K562 (cell line): ENCODE results near the gene HGFAC. TPM values are rescaled to one million over a fixed set of nuclear protein-coding genes. Genes with fewer than 3 reads are reported as not detected.

Experiments used
- FOXJ3 ChIP-seq: sonication (generic); formaldehyde crosslinking; IDR thresholded peaks from 2 replicates; pipeline ENCODE4 v1.4.0; 2020; ENCODE audit warnings: mild to moderate bottlenecking, missing genetic modification reagents
- ZFP1 ChIP-seq: fragments of 450-650 bp; formaldehyde crosslinking; IDR thresholded peaks from 2 replicates; pipeline ENCODE4 v1.4.0; 2020; ENCODE audit warnings: mild to moderate bottlenecking, mixed read lengths
- ZNF134 ChIP-seq: fragments of 250-450 bp; sonication (Bioruptor Pico); conservative IDR thresholded peaks from 2 replicates; pipeline ENCODE4 v1.4.0; 2020
- polyA plus RNA-seq, 8 experiments: library from polyadenylated mRNA; depleted of rRNA in 4 of 8; stranded (reverse) in 5 of 8; unstranded in 3 of 8; fragments of >200 nt; fragmentation: Nextera tagmentation in 2 of 8; fragmentation: Illumina TruSeq in 1 of 8; extraction: Ambion mirVana in 2 of 8; extraction: Trizol in 1 of 8; gene quantifications; 2 replicates each; pipeline versions ENCODE4 v1.2.1 to v1.2.3, GENCODE V29; 2011 to 2014; ENCODE audit warnings: inconsistent platforms in 1 of 8, missing spikeins in 1 of 8
- total RNA-seq, 7 experiments: library from RNA; depleted of rRNA in 6 of 7; stranded (reverse); fragments of >200 nt in 6 of 7; fragmentation: Illumina TruSeq in 2 of 7; extraction: Trizol in 2 of 7; gene quantifications; 2 replicates each; pipeline versions ENCODE4 v1.2.1 to v1.2.3, GENCODE V29; 2011 to 2021; ENCODE audit warnings: low replicate concordance in 1 of 7
- TF ChIP-seq, protein P1 (sequence below): fragments of 250-450 bp; sonication (Bioruptor Pico); IDR thresholded peaks from 2 replicates; pipeline ENCODE4 v1.8.0; 2022; ENCODE audit warnings: inconsistent platforms
- TF ChIP-seq, protein P2 (sequence below), 3 experiments: fragments of 200-800 bp in 1 of 3; sonication (Bioruptor generic) in 1 of 3; sonication (generic) in 1 of 3; formaldehyde crosslinking in 1 of 3; IDR thresholded peaks; 2 replicates each; pipeline versions ENCODE4 v1.6.1 to v1.8.0; 2016 to 2022; ENCODE audit warnings: mild to moderate bottlenecking in 2 of 3, missing compliant biosample characterization in 2 of 3, missing genetic modification characterization in 2 of 3, missing genetic modification reagents in 1 of 3

HGFAC gene
- total and polyA plus RNA-seq, 9 of the 15 experiments (the other 6 are each of a cell fraction or from before 2014, with no cell fraction given): 0.13 TPM; not detected in 8

DNA sequence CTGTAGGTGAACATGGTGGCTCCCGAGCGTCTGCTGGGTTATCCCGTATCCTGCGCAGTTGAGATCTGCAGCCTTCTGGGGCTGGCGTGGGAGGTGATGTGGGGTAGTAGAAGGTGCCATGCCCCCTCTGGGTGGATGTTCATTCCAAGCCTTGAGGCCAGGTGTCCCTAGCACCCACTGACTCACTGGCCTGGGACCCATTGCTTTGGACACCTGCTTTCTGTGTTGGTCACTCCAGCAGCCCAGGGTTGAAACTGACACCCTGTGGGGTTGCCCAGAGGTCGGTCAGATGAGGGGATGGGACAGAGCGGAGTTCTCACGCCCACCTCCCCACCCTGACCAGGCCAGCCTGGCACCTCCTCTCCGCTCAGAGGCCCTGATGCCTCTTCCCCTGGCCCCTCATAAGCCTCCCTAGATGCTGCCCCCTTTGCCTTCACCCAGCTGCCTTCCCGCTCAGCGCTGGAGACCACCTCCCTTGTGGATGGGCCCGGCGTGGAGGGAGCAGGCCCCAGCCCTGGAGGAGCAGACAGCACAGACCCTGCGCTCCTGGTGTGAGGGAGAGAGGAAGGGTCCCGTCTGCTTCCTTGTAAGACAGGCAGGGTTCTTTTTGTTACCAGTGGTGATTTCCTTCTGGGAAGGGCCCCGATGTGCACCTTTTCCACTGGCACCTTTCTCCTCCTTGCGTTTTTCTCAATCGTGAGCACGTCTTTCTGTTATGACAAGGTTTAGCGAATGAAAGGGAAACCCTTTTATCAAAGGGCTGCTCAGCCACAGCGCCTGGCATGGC lies 23.3 kb downstream of the HGFAC start (continued):
- TF ChIP-seq, protein P1, sequence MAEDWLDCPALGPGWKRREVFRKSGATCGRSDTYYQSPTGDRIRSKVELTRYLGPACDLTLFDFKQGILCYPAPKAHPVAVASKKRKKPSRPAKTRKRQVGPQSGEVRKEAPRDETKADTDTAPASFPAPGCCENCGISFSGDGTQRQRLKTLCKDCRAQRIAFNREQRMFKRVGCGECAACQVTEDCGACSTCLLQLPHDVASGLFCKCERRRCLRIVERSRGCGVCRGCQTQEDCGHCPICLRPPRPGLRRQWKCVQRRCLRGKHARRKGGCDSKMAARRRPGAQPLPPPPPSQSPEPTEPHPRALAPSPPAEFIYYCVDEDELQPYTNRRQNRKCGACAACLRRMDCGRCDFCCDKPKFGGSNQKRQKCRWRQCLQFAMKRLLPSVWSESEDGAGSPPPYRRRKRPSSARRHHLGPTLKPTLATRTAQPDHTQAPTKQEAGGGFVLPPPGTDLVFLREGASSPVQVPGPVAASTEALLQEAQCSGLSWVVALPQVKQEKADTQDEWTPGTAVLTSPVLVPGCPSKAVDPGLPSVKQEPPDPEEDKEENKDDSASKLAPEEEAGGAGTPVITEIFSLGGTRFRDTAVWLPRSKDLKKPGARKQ: no peak
- TF ChIP-seq ZNF134 (CRISPR knock-in tag) (no peak), FOXJ3 (no peak), ZFP1 (CRISPR knock-in tag) (no peak)
- TF ChIP-seq, protein P2, sequence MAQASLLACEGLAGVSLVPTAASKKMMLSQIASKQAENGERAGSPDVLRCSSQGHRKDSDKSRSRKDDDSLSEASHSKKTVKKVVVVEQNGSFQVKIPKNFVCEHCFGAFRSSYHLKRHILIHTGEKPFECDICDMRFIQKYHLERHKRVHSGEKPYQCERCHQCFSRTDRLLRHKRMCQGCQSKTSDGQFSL (CRISPR knock-in tag; IDR thresholded peaks at IDR 0.05): no peak
- TF ChIP-seq, protein P2 (tag; IDR thresholded peaks at IDR 0.05): no peak
